HL-60 (cell line): Measurements from ENCODE around the gene SCO1.

Experiments
- CTCF ChIP-seq: IDR thresholded peaks from one replicate; pipeline ENCODE4 v1.5.1; 2011; ENCODE audit warnings: low read length, control low read depth, inconsistent platforms; ENCODE audit not compliant: insufficient read depth
- SPI1 ChIP-seq: IDR thresholded peaks from 2 replicates; pipeline ENCODE4 v1.6.1; 2012; ENCODE audit warnings: low read depth, mild to moderate bottlenecking, borderline replicate concordance

GRCh38 chr17:10668775-10669174 lies 28.6 kb downstream of the SCO1 start:
- TF ChIP-seq CTCF (no peak), SPI1 (no peak)
